Measurements from ENCODE around the gene RGCC.
A peak's percentile ranks its signal among the peaks of the same experiment; 100 is the strongest.

Gene RGCC, protein sequence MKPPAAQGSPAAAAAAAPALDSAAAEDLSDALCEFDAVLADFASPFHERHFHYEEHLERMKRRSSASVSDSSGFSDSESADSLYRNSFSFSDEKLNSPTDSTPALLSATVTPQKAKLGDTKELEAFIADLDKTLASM

DNA sequence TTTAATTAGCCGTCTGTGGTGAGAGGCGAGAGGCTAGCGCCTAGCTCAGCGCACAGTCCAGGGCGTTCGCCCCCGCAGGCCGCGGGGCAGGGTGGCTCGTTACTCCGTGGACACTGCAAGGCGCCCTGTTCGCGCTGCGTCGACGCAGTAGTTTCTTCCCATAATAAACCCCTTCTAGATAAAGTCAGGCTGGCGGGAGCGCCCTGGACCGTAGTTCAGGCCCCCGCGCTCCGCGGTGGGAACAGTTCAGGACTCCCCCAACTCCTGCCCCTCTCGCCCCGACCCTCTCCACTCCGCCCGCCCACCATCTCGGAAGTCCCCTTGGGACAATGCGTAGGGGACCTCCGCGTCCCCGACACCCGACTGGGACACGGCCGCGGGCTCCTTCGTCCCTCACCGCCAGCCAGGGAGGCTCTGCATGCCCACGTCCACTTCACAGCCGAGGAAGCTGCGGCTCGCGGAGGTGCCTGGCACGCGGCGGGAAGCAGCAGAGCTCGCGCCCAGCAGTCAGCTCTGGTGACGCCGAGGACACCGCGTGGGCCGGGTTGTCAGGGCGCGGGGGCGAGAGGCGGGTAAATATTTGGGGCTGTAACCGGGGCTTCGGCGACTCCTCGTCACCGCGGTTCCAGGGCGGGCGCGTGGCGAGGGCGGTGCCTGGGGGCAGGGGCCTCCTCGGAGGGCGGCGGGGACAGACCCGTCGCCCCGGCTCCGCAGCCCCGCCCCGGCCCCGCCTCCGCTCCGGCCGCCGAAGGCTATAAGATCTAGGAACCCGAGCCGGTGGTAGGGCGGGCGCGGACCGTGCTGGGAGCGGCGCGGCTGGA lies at the start of gene RGCC:
Gene RGCC (plus strand): TSS at position 783 of the 821 bp plus-strand sequence. CDS start 158 bp downstream, outside the sequence.
- Histone ChIP-seq H3K36me3 (ENCODE audit: control insufficient read depth, insufficient read depth, low read length) (no peaks in the 10 kb centered on the region), H3K9me3 (ENCODE audit: control insufficient read depth, low read length) (no peaks in the 10 kb centered on the region), H3K4me1 (ENCODE audit: control insufficient read depth, insufficient read depth, low read length) (peaks cover 15% of the 10 kb centered on the region), H3K9ac (ENCODE audit: low read length) (peak within 1 kb of the TSS; percentile 61), H3K4me3 (ENCODE audit: low read length) (peak within 1 kb of the TSS; percentile 44), H3K27me3 (ENCODE audit: control insufficient read depth, insufficient read depth, low read length) (peaks cover 34% of the 10 kb centered on the region)

DNA sequence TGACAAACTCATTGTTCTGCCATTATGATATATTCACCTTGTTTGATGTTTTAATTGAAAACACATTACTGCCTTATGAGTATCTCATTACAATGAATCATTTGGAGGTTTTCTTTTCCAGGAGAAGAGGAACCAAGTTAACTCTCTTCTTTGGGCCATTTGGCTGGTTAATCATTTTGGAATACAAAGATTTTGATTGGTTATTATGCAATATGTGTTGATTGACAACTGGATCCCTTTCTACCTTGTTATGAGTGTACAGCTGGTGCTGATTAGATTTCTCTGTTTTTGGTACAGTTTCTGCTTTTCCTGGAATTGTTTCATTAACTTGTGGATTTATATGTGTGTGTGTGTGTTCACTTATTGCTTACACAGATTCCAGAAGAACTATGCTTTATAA lies 49.2 kb upstream of the RGCC start:
- Histone ChIP-seq H3K9me3 (ENCODE audit: control insufficient read depth, low read length) (no peaks in the 10 kb centered on the region), H3K4me3 (ENCODE audit: low read length) (no peak overlapping the region), H3K9ac (ENCODE audit: low read length) (no peak overlapping the region), H3K27me3 (ENCODE audit: control insufficient read depth, insufficient read depth, low read length) (no peaks in the 10 kb centered on the region), H3K36me3 (ENCODE audit: control insufficient read depth, insufficient read depth, low read length) (no peaks in the 10 kb centered on the region), H3K4me1 (ENCODE audit: control insufficient read depth, insufficient read depth, low read length) (no peaks in the 10 kb centered on the region)

DNA sequence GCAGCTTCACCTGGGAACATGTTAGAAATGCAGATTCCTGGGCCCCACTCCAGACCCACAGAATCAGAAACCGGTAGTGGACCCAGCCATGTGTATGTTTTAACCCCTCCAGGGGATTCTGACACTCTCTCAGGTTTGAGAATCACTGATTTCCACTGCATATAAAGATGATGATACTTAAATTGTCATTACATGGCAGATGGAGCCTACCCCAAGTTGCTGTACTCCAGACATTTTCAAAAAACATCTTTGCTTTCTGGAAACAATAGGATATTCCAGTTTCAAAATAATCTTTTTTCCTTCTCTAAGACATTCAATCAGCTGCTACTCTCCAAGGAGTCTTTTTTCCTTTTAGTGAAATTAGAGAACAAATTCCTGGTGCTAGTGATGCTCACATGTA lies 48.6 kb upstream of the RGCC start:
- H3K4me3 ChIP-seq (ENCODE audit: low read length) = no peak overlapping the region
- H3K4me1 ChIP-seq (ENCODE audit: control insufficient read depth, insufficient read depth, low read length) = no peaks in the 10 kb centered on the region
- H3K27me3 ChIP-seq (ENCODE audit: control insufficient read depth, insufficient read depth, low read length) = no peaks in the 10 kb centered on the region
- no peaks in the 10 kb centered on the region for H3K36me3 ChIP-seq (ENCODE audit: control insufficient read depth, insufficient read depth, low read length)
- no peaks in the 10 kb centered on the region for H3K9me3 ChIP-seq (ENCODE audit: control insufficient read depth, low read length)
- H3K9ac ChIP-seq (ENCODE audit: low read length) = no peak overlapping the region

DNA sequence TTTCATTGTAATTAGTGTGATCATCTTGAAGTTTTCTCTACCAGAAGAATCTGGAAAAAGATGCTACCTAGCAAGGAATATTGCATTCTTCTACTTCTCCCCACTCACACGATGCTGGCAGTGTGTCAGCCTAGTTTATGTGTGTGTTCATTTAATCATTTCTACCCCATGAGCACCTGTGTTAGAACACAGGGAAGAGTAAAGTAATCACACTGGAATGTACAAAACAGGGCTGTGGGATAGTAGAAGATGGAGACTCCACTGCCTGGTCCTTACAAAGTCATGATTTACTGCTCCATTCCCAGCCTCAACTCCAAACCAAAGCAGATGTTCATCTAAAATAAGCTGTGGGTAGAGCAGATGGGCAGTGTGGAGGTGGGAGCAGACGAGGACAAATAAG lies 47.7 kb upstream of the RGCC start:
- no peaks in the 10 kb centered on the region for H3K4me1 ChIP-seq (ENCODE audit: control insufficient read depth, insufficient read depth, low read length)
- H3K27me3 ChIP-seq (ENCODE audit: control insufficient read depth, insufficient read depth, low read length) = no peaks in the 10 kb centered on the region
- no peaks in the 10 kb centered on the region for H3K9me3 ChIP-seq (ENCODE audit: control insufficient read depth, low read length)
- no peak overlapping the region for H3K4me3 ChIP-seq (ENCODE audit: low read length)
- H3K9ac ChIP-seq (ENCODE audit: low read length) = no peak overlapping the region
- H3K36me3 ChIP-seq (ENCODE audit: control insufficient read depth, insufficient read depth, low read length) = no peaks in the 10 kb centered on the region

DNA sequence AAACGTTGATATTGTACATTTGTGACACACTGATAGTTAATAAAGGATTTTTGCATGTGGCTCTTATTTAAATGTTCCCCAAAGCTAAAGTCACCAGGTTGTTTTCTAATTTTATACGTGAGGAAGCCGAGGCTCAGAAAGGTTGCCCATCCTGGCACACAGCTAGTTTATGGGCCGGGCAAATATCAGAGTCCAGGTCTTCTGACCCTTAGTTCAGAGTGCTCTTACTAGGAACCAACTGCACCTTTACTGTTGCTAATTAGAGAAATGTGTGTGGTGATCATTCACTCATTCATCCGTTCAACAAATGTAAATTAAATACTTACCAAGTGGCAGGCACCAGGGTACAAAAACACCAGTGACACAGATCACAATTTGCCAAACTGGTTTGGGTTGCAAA lies 46.3 kb upstream of the RGCC start:
- Histone ChIP-seq H3K4me3 (ENCODE audit: low read length) (no peak overlapping the region), H3K9me3 (ENCODE audit: control insufficient read depth, low read length) (no peaks in the 10 kb centered on the region), H3K27me3 (ENCODE audit: control insufficient read depth, insufficient read depth, low read length) (no peaks in the 10 kb centered on the region), H3K9ac (ENCODE audit: low read length) (no peak overlapping the region), H3K4me1 (ENCODE audit: control insufficient read depth, insufficient read depth, low read length) (no peaks in the 10 kb centered on the region), H3K36me3 (ENCODE audit: control insufficient read depth, insufficient read depth, low read length) (no peaks in the 10 kb centered on the region)

- Histone ChIP-seq H3K9ac (ENCODE audit: low read length) (no peak overlapping the region), H3K4me1 (ENCODE audit: control insufficient read depth, insufficient read depth, low read length) (no peaks in the 10 kb centered on the region), H3K9me3 (ENCODE audit: control insufficient read depth, low read length) (no peaks in the 10 kb centered on the region), H3K36me3 (ENCODE audit: control insufficient read depth, insufficient read depth, low read length) (no peaks in the 10 kb centered on the region), H3K4me3 (ENCODE audit: low read length) (no peak overlapping the region), H3K27me3 (ENCODE audit: control insufficient read depth, insufficient read depth, low read length) (no peaks in the 10 kb centered on the region)
Measured at GRCh38 chr13:41411522-41411921, 45.8 kb upstream of the RGCC start.

GRCh38 chr13:41413872-41414271 lies 43.5 kb upstream of the RGCC start:
- no peaks in the 10 kb centered on the region for H3K9me3 ChIP-seq (ENCODE audit: control insufficient read depth, low read length)
- H3K4me1 ChIP-seq (ENCODE audit: control insufficient read depth, insufficient read depth, low read length) = peaks cover 3% of the 10 kb centered on the region
- no peak overlapping the region for H3K9ac ChIP-seq (ENCODE audit: low read length)
- no peak overlapping the region for H3K4me3 ChIP-seq (ENCODE audit: low read length)
- no peaks in the 10 kb centered on the region for H3K27me3 ChIP-seq (ENCODE audit: control insufficient read depth, insufficient read depth, low read length)
- no peaks in the 10 kb centered on the region for H3K36me3 ChIP-seq (ENCODE audit: control insufficient read depth, insufficient read depth, low read length)

- H3K9me3 ChIP-seq (ENCODE audit: control insufficient read depth, low read length) = no peaks in the 10 kb centered on the region
- H3K27me3 ChIP-seq (ENCODE audit: control insufficient read depth, insufficient read depth, low read length) = no peaks in the 10 kb centered on the region
- peaks cover 3% of the 10 kb centered on the region for H3K4me1 ChIP-seq (ENCODE audit: control insufficient read depth, insufficient read depth, low read length)
- no peak overlapping the region for H3K9ac ChIP-seq (ENCODE audit: low read length)
- H3K36me3 ChIP-seq (ENCODE audit: control insufficient read depth, insufficient read depth, low read length) = no peaks in the 10 kb centered on the region
- H3K4me3 ChIP-seq (ENCODE audit: low read length) = no peak overlapping the region
Measured at GRCh38 chr13:41416276-41416675, 41.1 kb upstream of the RGCC start.

- Histone ChIP-seq H3K4me1 (ENCODE audit: control insufficient read depth, insufficient read depth, low read length) (peaks cover 3% of the 10 kb centered on the region), H3K9me3 (ENCODE audit: control insufficient read depth, low read length) (no peaks in the 10 kb centered on the region), H3K9ac (ENCODE audit: low read length) (no peak overlapping the region), H3K27me3 (ENCODE audit: control insufficient read depth, insufficient read depth, low read length) (no peaks in the 10 kb centered on the region), H3K36me3 (ENCODE audit: control insufficient read depth, insufficient read depth, low read length) (no peaks in the 10 kb centered on the region), H3K4me3 (ENCODE audit: low read length) (no peak overlapping the region)
Measured at GRCh38 chr13:41418027-41418426, 39.3 kb upstream of the RGCC start.

- Histone ChIP-seq H3K4me3 (ENCODE audit: low read length) (no peak overlapping the region), H3K9me3 (ENCODE audit: control insufficient read depth, low read length) (no peaks in the 10 kb centered on the region), H3K4me1 (ENCODE audit: control insufficient read depth, insufficient read depth, low read length) (peaks cover 3% of the 10 kb centered on the region)
Measured at GRCh38 chr13:41418731-41419130, 38.6 kb upstream of the RGCC start.

GRCh38 chr13:41419206-41419605 lies 38.1 kb upstream of the RGCC start:
- H3K9ac ChIP-seq (ENCODE audit: low read length) = no peak overlapping the region
- no peaks in the 10 kb centered on the region for H3K27me3 ChIP-seq (ENCODE audit: control insufficient read depth, insufficient read depth, low read length)
- no peaks in the 10 kb centered on the region for H3K36me3 ChIP-seq (ENCODE audit: control insufficient read depth, insufficient read depth, low read length)
- H3K4me3 ChIP-seq (ENCODE audit: low read length) = no peak overlapping the region
- peaks cover 3% of the 10 kb centered on the region for H3K4me1 ChIP-seq (ENCODE audit: control insufficient read depth, insufficient read depth, low read length)
- H3K9me3 ChIP-seq (ENCODE audit: control insufficient read depth, low read length) = no peaks in the 10 kb centered on the region

More at GRCh38 chr13:41418731-41419130, 38.6 kb upstream of the RGCC start:
- Histone ChIP-seq H3K9ac (ENCODE audit: low read length) (no peak overlapping the region), H3K27me3 (ENCODE audit: control insufficient read depth, insufficient read depth, low read length) (no peaks in the 10 kb centered on the region), H3K36me3 (ENCODE audit: control insufficient read depth, insufficient read depth, low read length) (no peaks in the 10 kb centered on the region)

GRCh38 chr13:41420146-41420545 lies 37.2 kb upstream of the RGCC start:
- Histone ChIP-seq H3K9ac (ENCODE audit: low read length) (no peak overlapping the region), H3K9me3 (ENCODE audit: control insufficient read depth, low read length) (no peaks in the 10 kb centered on the region), H3K36me3 (ENCODE audit: control insufficient read depth, insufficient read depth, low read length) (no peaks in the 10 kb centered on the region), H3K27me3 (ENCODE audit: control insufficient read depth, insufficient read depth, low read length) (no peaks in the 10 kb centered on the region), H3K4me1 (ENCODE audit: control insufficient read depth, insufficient read depth, low read length) (peaks cover 3% of the 10 kb centered on the region), H3K4me3 (ENCODE audit: low read length) (no peak overlapping the region)

Measured in mucosa of stomach (tissue), 1 donor.